Measurements from ENCODE around the gene HINT3. TPM values are rescaled to one million over a fixed set of nuclear protein-coding genes. Genes with fewer than 3 reads are reported as not detected.
"Not testable (repeated sequence)": the region's sequence is repeated elsewhere in the genome, so short reads cannot be mapped to it uniquely, and the experiment has no call there.

Gene HINT3
- total RNA-seq, 2 donors from 2014 or later, result 24.7 to 25.7 TPM

GRCh38 chr6:125985979-125986300 is 29.4 kb downstream of the HINT3 start:
- ATAC-seq (no peak), DNase-seq (no peak)
- intact Hi-C loops (cut with DNase I, micrococcal nuclease), result no loop called here

GRCh38 chr6:125986301-125987025 is 29.9 kb downstream of the HINT3 start, which contains the start of gene TRMT11:
TSS of gene TRMT11 (plus strand) at chr6:125986540. CDS start at chr6:125986551, 11 bp downstream.
- ATAC-seq, result peak; percentile 95
- peak; percentile 90 to 92 for DNase-seq
- intact Hi-C loops (cut with DNase I, micrococcal nuclease), result no loop called here

- ATAC-seq (peak; percentile 26), DNase-seq (no peak)
- intact Hi-C loops (cut with DNase I, micrococcal nuclease), result no loop called here
Measured at GRCh38 chr6:125987026-125987617, 30.6 kb downstream of the HINT3 start.

- intact Hi-C loops (cut with DNase I, micrococcal nuclease), result no loop called here
- no peak for DNase-seq
- ATAC-seq, result no peak
Measured at GRCh38 chr6:125988280-125988679, 31.7 kb downstream of the HINT3 start.

GRCh38 chr6:125989631-125990030 is 33.1 kb downstream of the HINT3 start:
- no peak for DNase-seq
- no peak for ATAC-seq
- intact Hi-C loops (cut with DNase I, micrococcal nuclease), result no loop called here

GRCh38 chr6:125991653-125992052 is 35.1 kb downstream of the HINT3 start:
- no peak for DNase-seq
- no peak for ATAC-seq
- intact Hi-C loops (cut with DNase I, micrococcal nuclease), result no loop called here

- ATAC-seq (peak; percentile 54), DNase-seq (no peak)
- intact Hi-C loops (cut with DNase I, micrococcal nuclease), result no loop called here
Measured at GRCh38 chr6:125994670-125995488, 38.3 kb downstream of the HINT3 start.

GRCh38 chr6:125995972-125996580 is 39.5 kb downstream of the HINT3 start:
- ATAC-seq, result peak; percentile 91
- intact Hi-C loops (cut with DNase I, micrococcal nuclease), result no loop called here
- DNase-seq, result peak; percentile 30 to 35

GRCh38 chr6:126002755-126003679 is 46.4 kb downstream of the HINT3 start:
- ATAC-seq, result no peak
- no peak for DNase-seq
- intact Hi-C loops (cut with DNase I, micrococcal nuclease), result no loop called here

- ATAC-seq (no peak), DNase-seq (no peak)
- intact Hi-C loops (cut with DNase I, micrococcal nuclease), result no loop called here
Measured at GRCh38 chr6:126007800-126008199, 51.2 kb downstream of the HINT3 start.

GRCh38 chr6:126010040-126010439 is 53.5 kb downstream of the HINT3 start:
- intact Hi-C loops (cut with DNase I, micrococcal nuclease), result no loop called here
- no peak for ATAC-seq
- no peak for DNase-seq

GRCh38 chr6:126015863-126016262 is 59.3 kb downstream of the HINT3 start:
- ATAC-seq, result no peak
- intact Hi-C loops (cut with DNase I, micrococcal nuclease), result no loop called here
- DNase-seq, result no peak

- no peak for ATAC-seq
- DNase-seq, result no peak
- intact Hi-C loops (cut with DNase I, micrococcal nuclease), result no loop called here
Measured at GRCh38 chr6:126016591-126016990, 60.0 kb downstream of the HINT3 start.

GRCh38 chr6:126017668-126018067 is 61.1 kb downstream of the HINT3 start:
- intact Hi-C loops (cut with DNase I, micrococcal nuclease), result no loop called here
- DNase-seq, result no peak
- ATAC-seq, result no peak

GRCh38 chr6:126020305-126021050 is 63.9 kb downstream of the HINT3 start:
- DNase-seq, result no peak
- ATAC-seq, result no peak
- intact Hi-C loops (cut with DNase I, micrococcal nuclease), result no loop called here

GRCh38 chr6:126023474-126023873 is 66.9 kb downstream of the HINT3 start:
- DNase-seq; intact Hi-C loops (cut with DNase I, micrococcal nuclease); ATAC-seq: not testable (repeated sequence)

- no peak for ATAC-seq
- intact Hi-C loops (cut with DNase I, micrococcal nuclease), result no loop called here
- no peak for DNase-seq
Measured at GRCh38 chr6:126026001-126026400, 69.4 kb downstream of the HINT3 start.

GRCh38 chr6:126027601-126028000 is 71.0 kb downstream of the HINT3 start:
- DNase-seq, result no peak
- ATAC-seq, result no peak
- intact Hi-C loops (cut with DNase I, micrococcal nuclease), result no loop called here
